VCaP (cell line): ENCODE results near the gene MBNL3.
"Not testable (repeated sequence)": the region's sequence is repeated elsewhere in the genome, so short reads cannot be mapped to it uniquely, and the experiment has no call there.

ENCODE experiments used
- H3K27ac ChIP-seq: fragments of 450-650 bp; 2 replicates; pipeline ENCODE4 v1.5.1; 2017
- CTCF ChIP-seq: fragments of 450-650 bp; conservative IDR thresholded peaks from 2 replicates; pipeline ENCODE4 v1.5.1; 2017; ENCODE audit warnings: mild to moderate bottlenecking, moderate library complexity

Gene MBNL3

DNA sequence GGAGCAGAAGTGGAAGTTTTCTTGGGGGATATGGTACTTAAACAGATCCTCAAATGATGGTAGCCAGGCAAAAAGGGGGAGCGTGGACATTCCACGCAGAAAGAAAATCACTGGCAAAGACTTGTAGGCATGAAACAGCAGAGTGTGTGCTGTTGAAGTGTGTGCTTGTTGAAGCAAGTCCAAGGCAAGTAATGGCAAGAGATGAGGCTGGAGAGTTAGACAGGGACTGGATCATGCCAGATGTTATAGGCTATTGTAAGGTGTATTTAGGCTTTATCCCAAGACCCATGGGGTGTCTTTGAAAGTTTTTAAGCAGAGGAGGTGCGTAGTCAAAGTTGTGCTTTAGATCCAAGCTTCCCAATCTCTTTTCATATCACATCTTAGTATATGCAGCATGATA lies 124.5 kb downstream of the MBNL3 start:
- no peak overlapping the region for H3K27ac ChIP-seq
- no peak for TF ChIP-seq CTCF

- no peak for TF ChIP-seq CTCF
- no peak overlapping the region for H3K27ac ChIP-seq
Measured at GRCh38 chrX:132353430-132353829, 135.4 kb downstream of the MBNL3 start.

DNA sequence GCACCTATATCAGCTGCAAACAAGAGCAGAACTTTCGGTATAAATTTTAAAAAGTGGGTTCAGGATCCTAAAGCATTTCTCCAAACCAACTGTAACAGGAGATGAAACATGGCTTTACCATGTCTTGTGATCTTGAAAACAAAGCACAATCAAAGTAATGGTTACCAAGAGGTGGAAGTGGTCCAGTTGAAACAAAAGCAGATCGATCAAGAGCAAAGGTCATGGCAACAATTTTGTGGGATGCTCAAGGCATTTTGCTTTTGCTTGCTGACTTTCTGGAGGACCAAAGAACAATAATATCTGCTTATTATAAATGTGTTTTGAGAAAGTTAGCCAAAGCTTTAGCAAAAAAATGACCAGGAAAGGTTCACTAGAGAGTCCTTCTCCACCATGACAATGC lies 152.7 kb downstream of the MBNL3 start:
- TF ChIP-seq CTCF: no peak
- no peak overlapping the region for H3K27ac ChIP-seq

DNA sequence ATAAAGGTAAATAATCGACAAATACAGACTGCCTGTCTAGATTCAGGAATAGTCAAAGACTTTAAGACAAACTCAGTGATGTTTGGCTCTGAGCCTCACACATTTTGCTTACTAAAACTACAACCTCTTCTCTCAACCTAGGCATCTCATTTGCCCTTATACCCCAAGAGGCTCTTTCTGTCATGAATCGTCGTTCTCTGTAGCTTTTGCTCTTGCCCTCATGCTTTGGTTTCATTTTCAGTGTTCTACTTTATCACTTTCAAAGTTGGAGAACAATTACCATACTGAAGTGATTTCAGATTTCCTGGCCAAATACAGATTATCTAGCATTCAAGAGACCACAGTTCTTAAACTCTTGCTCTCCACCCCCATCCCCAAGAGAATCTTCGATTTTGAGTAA lies 155.5 kb downstream of the MBNL3 start:
- TF ChIP-seq CTCF: no peak
- H3K27ac ChIP-seq: no peak overlapping the region

GRCh38 chrX:132331532-132331931 lies 157.3 kb downstream of the MBNL3 start:
- H3K27ac ChIP-seq: no peak overlapping the region
- TF ChIP-seq CTCF: no peak

DNA sequence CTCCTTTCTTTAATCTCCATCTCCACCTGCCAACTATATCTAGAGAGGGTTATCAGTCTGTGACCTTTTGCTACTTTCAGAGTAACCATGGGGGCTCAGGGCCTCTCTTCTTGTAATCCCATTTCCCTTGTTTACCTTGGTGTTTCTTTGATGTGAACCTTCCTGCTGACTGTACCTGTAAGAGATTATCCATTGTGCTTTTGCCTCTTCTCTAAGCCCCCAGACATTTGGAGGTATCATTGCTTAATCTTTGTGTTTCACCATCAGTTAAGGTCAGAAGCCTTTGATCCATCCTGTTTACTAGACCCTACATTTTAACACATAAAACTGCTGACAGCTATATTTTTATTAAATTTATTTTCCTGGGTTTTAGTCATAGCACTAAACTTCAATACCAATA lies 157.8 kb downstream of the MBNL3 start:
- no peak overlapping the region for H3K27ac ChIP-seq
- TF ChIP-seq CTCF: no peak

GRCh38 chrX:132330156-132330729 lies 158.6 kb downstream of the MBNL3 start:
- TF ChIP-seq CTCF: no peak
- H3K27ac ChIP-seq: no peak overlapping the region

GRCh38 chrX:132326960-132327359 lies 161.9 kb downstream of the MBNL3 start:
- H3K27ac ChIP-seq: not testable (repeated sequence)
